ENCODE data around the gene ATAD3B.

The ATAD3B gene

GRCh38 chr1:1535201-1536018 lies 63.8 kb downstream of the ATAD3B start:
- no peak for DNase-seq (ENCODE audit: low spot score)

- DNase-seq (ENCODE audit: low spot score): no peak
These were observed 64.7 kb downstream of the ATAD3B start for GRCh38 chr1:1536019-1536937.

GRCh38 chr1:1536938-1537546 lies 65.5 kb downstream of the ATAD3B start:
- no peak for DNase-seq (ENCODE audit: low spot score)

- DNase-seq (ENCODE audit: low spot score): no peak
These were observed 66.2 kb downstream of the ATAD3B start for GRCh38 chr1:1537626-1538250.

GRCh38 chr1:1538334-1538733 lies 66.8 kb downstream of the ATAD3B start:
- DNase-seq (ENCODE audit: low spot score): no peak

GRCh38 chr1:1538989-1539309 lies 67.4 kb downstream of the ATAD3B start:
- no peak for DNase-seq (ENCODE audit: low spot score)

GRCh38 chr1:1539310-1540089 lies 67.9 kb downstream of the ATAD3B start:
- DNase-seq (ENCODE audit: low spot score): no peak

GRCh38 chr1:1540090-1540817 lies 68.7 kb downstream of the ATAD3B start, which contains the start of gene TMEM240:
Gene TMEM240 (minus strand): TSS chr1:1540624. CDS start chr1:1540346, 278 bp downstream.
- no peak for DNase-seq (ENCODE audit: low spot score)

GRCh38 chr1:1540818-1541628 lies 69.5 kb downstream of the ATAD3B start:
- no peak for DNase-seq (ENCODE audit: low spot score)

GRCh38 chr1:1541956-1542765 lies 70.6 kb downstream of the ATAD3B start:
- DNase-seq (ENCODE audit: low spot score): no peak

- DNase-seq (ENCODE audit: low spot score): no peak
These were observed 71.5 kb downstream of the ATAD3B start for GRCh38 chr1:1542766-1543705.

- no peak for DNase-seq (ENCODE audit: low spot score)
These were observed 72.1 kb downstream of the ATAD3B start for GRCh38 chr1:1543706-1544099.

- no peak for DNase-seq (ENCODE audit: low spot score)
These were observed 73.0 kb downstream of the ATAD3B start for GRCh38 chr1:1544544-1544943.

All from COLO829 (cell line).